Right lung (tissue), 10 donors: ENCODE data around the gene ENDOG. TPM values are rescaled to one million over a fixed set of nuclear protein-coding genes. Genes with fewer than 3 reads are reported as not detected.
"Not testable (repeated sequence)": the region's sequence is repeated elsewhere in the genome, so short reads cannot be mapped to it uniquely, and the experiment has no call there.

Experiments
- DNase-seq, 2 donors: peaks; one replicate each; pipeline ENCODE4 v3.0.0-alpha.2; 2013
- long read RNA-seq, 8 donors: transcript quantifications; one replicate each; lab custom pipeline, GENCODE V29; 2026
- polyA plus RNA-seq, 5 donors: library from polyadenylated mRNA; unstranded; fragments of 120-200 nt; gene quantifications; one replicate each; pipeline versions ENCODE4 v1.2.1 to v1.2.3, GENCODE V29; 2013; ENCODE audit warnings: inconsistent platforms in 1 of 5, low replicate concordance in 1 of 5; ENCODE audit not compliant: insufficient read length in 5 of 5, insufficient read depth in 1 of 5

The ENDOG gene
- 10 to 100 TPM in 1 of 5 donors, 1 to 10 TPM in 4; 2.7 to 12.8 (median 4.9) TPM for polyA plus RNA-seq
- long read RNA-seq, donor 1, transcript ENDOG-201 (3 exons, 1,172 nt) = major isoform, 18 of 31 reads
- long read RNA-seq, donor 1, partial matches to known transcripts = 13 of 31 reads
- long read RNA-seq, donor 1, other reads (novel, unspliced or antisense) = 0 of 31 reads
- long read RNA-seq, donor 2, partial matches to known transcripts = 0 of 4 reads
- long read RNA-seq, donor 2, other reads (novel, unspliced or antisense) = 0 of 4 reads
- long read RNA-seq, donor 3, transcript ENDOG-201 (3 exons, 1,172 nt) = major isoform, 17 of 17 reads
- long read RNA-seq, donor 3, partial matches to known transcripts = 0 of 17 reads
- long read RNA-seq, donor 3, other reads (novel, unspliced or antisense) = 0 of 17 reads
- long read RNA-seq, donor 4, transcript ENDOG-201 (3 exons, 1,172 nt) = major isoform, 6 of 6 reads
- long read RNA-seq, donor 4, partial matches to known transcripts = 0 of 6 reads
- long read RNA-seq, donor 4, other reads (novel, unspliced or antisense) = 0 of 6 reads
- long read RNA-seq, donor 5, transcript ENDOG-201 (3 exons, 1,172 nt) = major isoform, 21 of 45 reads
- long read RNA-seq, donor 5, partial matches to known transcripts = 24 of 45 reads
- long read RNA-seq, donor 5, other reads (novel, unspliced or antisense) = 0 of 45 reads
- long read RNA-seq, donor 6, transcript ENDOG-201 (3 exons, 1,172 nt) = major isoform, 14 of 26 reads
- long read RNA-seq, donor 6, partial matches to known transcripts = 7 of 26 reads
- long read RNA-seq, donor 6, other reads (novel, unspliced or antisense) = 5 of 26 reads
- long read RNA-seq, donor 7, transcript ENDOG-201 (3 exons, 1,172 nt) = major isoform, 12 of 12 reads
- long read RNA-seq, donor 7, partial matches to known transcripts = 0 of 12 reads
- long read RNA-seq, donor 7, other reads (novel, unspliced or antisense) = 0 of 12 reads
- long read RNA-seq, donor 8, transcript ENDOG-201 (3 exons, 1,172 nt) = major isoform, 5 of 5 reads
- long read RNA-seq, donor 8, partial matches to known transcripts = 0 of 5 reads
- long read RNA-seq, donor 8, other reads (novel, unspliced or antisense) = 0 of 5 reads

DNA sequence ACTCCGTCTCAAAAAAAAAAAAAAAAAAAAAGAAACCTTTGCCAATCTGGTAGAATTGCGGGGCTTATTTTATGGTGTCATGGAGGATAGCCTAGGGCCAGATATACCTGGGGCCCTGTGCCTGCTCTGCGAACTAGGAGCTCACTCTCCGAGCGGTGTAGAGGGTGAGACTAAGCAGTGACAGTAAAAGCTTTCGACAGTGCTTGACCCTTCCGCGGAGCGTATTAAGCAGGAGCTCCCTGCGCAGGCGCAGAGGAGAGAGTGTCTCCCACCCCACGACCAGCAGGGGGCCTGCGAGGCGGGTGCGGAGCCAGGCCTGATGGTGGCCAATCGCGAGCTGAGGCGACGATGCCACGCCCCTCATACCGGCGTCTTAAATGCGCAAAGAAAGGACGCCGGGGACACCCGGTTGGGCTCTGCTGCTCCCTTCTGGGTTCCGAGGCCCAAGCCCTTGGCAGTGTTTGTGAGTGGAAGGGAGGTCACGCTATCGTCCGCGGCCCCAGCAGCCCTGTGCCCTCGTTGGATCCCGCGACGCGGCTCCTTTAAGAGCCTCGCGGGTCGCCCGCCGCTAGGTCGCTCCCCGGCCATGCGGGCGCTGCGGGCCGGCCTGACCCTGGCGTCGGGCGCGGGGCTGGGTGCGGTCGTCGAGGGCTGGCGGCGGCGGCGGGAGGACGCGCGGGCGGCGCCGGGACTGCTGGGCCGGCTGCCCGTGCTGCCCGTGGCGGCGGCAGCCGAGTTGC lies at the start of gene ENDOG:
TSS of gene ENDOG (plus strand) at position 402 of the 740 bp plus-strand sequence. CDS start at position 587, 185 bp downstream.
- DNase-seq = peak; percentile 97 to 98

DNA sequence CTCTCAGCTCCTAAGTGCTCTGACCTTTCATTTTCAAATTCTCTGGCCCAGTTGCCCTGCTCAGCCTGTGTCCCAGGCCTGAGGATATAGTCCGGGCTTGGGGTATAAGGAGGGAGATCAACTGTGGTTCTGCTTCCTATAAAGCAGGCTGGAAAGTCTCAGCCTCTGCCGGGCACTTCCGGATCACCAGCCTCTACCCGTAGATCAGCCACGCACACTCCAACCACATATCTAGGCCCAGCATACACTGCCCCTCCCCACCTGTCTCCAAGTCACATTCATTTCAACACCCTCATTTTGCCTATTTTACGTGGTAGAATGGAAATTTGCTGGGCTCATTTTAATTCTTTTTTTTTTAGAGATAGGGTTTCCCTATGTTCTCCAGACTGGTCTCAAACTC lies 49.7 kb upstream of the ENDOG start:
- no peak for DNase-seq

GRCh38 chr9:128770286-128771030 lies 47.8 kb upstream of the ENDOG start:
- DNase-seq = no peak

DNA sequence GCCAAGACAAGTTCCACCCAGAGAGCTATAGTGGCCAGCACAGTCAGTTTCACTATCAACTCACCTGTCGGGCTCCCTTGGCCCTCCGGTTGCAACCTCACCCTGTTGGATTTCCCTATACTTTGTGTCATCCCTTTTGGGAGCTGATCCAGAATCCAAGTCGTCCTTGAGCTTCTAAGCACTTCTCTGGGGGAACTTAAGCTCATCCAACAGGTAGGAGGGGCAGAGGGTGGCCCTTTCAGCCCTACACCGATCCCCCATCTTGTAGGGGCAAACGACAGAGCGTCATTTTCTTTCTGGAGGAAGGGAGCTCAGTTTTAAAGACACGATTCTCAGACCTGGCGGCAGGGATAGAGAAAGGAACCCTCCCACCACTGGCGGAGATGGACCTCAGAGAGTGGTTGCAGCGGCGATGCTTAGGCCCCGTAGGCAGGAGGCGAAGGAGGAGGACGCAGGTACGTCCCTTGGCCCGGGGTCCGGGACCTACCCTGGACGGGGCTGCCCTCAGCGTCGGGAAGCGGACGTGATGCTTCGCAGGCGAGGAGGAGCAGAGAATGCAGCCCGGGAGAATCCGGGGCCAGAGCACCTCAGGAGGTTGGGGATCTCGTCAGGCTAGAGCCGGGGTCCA lies 47.1 kb upstream of the ENDOG start:
- peak in 1 of 2 donors; percentile 10 for DNase-seq

DNA sequence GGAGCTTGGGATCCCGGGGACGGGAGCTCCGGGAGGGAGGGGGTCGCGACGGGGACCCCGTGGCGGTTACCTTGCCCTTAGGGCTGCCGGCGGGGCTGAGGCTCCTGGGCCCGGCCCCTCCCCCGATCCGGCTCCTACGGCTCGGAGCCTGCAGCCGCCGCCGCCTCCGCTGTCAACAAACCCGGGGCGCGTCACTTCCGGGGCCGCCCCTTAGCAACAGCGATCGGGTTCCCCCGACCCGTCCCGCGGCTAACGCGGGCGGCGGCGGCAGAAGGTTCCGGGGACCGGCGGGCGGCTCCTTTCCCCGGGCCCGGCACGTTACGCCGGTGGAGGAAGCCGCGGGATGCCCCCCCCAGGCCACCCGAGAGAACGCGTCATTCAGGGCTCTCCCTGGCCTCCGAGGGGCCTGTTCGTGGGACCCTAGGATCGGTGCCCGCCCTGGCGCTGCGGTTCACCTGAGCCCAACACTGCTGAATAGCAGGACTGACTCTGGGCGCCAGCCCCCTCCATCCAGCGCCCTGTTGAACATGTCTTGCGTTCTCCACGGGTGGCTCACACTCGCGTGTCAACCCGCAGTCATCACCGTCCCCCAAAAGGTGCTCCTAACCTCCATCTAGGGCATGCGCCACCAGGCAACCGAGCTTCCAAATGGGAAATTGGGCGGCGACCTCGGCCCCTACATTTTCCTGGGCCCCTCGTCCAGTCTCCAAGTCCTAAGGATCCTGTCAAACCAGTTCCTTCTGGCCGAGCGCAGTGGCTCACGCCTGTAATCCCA lies 46.4 kb upstream of the ENDOG start, which contains the start of gene ZER1:
TSS of gene ZER1 (minus strand) at position 183 of the 775 bp plus-strand sequence. CDS start 16,362 bp downstream, outside the sequence.
- peak; percentile 87 to 89 for DNase-seq

- no peak for DNase-seq
Observed at GRCh38 chr9:128773049-128773448, 45.3 kb upstream of the ENDOG start.

DNA sequence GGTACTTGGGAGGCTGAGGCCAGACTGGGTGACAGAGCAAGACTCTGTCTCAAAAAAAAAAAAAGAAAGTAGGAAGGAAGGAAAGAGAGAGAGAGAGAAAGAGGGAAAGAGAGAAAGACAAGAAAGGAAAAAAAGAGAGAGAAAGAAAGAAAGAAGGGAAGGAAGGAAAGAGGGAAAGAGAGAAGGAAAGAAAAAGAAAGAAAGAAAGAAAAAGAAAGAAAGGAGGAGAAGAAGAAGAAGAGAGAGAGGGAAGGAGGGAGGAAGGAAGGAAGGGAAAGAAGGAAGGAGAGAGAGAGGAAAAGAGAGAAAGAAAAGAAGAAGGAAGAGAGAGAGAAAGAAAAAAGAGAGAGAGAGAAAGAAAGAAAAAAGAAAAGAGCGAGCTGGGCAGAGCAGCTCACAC lies 43.5 kb upstream of the ENDOG start:
- DNase-seq = no peak

- not testable (repeated sequence) for DNase-seq
Observed at GRCh38 chr9:128780093-128780492, 38.2 kb upstream of the ENDOG start.

GRCh38 chr9:128781187-128782070 lies 36.9 kb upstream of the ENDOG start:
- DNase-seq = no peak

- DNase-seq = no peak
Observed at GRCh38 chr9:128782669-128783068, 35.6 kb upstream of the ENDOG start.

- no peak for DNase-seq
Observed at GRCh38 chr9:128785427-128785826, 32.9 kb upstream of the ENDOG start.

DNA sequence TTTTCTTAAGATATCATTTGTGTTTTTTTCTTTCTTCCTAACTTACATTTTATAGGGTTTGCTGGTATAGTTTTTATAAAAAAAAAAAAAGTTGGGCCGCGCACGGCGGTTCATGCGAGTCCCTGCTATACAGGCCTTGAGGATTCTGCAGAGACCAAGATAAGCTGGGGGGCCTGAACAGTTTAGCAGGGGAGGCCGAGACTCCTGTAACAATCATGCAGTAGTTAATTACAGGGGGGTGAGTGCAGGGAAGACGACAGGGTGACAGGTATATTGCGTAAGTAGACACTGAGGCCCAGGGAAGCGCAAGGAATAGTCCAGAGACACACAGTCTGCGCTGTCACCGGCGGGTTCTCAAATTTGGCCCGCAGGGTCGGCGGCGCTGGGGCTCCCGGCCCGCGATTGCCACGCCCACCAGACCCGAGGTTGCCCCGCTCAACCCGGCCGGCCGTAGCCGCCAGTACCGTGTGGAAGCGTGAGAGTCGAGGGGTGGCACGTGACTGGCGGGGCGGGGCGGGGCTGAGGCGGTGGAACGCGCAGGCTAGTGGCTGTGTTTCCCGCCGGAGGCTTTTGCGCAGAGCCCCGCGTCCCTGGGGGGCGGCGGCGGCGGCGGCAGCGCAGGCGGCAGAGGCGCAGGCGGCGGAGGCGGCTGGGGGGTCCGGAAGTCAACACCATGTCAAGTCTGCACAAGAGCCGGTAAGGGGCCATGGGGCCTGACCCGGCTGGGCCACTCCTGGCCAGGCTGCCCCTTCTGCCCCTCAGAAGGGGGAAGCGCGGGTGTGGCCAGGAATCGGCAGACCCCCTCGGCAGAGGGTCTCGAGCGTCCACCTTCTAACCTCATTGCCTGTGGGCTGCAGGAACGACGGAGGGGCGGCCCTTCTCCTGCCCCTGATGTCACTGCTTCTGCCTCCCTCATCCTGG lies 31.4 kb upstream of the ENDOG start, which contains the start of gene TBC1D13:
TSS of gene TBC1D13 (plus strand) at position 573 of the 921 bp plus-strand sequence. CDS start at position 674, 101 bp downstream.
- DNase-seq = peak; percentile 58 to 74

DNA sequence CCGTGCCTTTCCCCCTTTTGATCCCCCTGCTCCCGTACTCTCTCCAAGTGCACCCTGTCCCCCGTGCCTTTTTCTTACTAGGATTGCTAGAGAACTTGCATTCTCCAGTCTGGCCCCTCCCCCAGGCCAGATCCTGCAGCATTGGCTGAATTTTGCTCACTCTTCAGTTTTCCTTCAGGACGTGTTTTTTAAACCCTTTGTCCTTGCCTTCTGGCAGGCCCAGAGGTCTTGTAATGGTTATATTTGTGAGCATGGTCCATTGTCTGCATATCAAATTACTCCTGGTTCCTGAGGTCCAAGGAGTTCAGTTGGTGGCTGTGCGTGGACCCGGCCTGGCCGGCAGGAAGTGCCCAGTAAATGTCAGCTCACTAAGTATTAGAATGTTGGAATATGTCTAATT lies 30.6 kb upstream of the ENDOG start:
- peak in 1 of 2 donors; percentile 8 for DNase-seq

DNA sequence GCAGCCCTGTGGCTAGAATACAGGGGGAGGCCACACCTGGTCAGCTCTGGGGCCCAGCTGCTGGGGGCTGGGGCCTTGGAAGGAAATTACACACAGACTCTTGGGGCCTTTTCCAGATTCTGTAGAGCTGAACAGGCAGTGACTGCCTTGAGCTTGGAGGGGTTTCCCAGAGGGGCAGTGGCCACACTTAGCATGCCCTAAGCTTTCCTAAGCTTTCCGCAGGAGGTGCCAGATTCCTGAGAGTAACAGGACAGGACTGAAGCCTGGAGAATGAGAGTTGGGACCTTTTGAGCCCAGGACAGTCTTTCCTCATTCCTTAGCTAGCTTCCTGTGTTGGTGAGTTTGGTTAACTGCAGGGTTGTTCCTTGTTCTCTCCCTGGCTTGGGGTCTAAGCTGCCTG lies 29.9 kb upstream of the ENDOG start:
- no peak for DNase-seq

GRCh38 chr9:128790536-128790935 lies 27.8 kb upstream of the ENDOG start:
- DNase-seq = no peak

DNA sequence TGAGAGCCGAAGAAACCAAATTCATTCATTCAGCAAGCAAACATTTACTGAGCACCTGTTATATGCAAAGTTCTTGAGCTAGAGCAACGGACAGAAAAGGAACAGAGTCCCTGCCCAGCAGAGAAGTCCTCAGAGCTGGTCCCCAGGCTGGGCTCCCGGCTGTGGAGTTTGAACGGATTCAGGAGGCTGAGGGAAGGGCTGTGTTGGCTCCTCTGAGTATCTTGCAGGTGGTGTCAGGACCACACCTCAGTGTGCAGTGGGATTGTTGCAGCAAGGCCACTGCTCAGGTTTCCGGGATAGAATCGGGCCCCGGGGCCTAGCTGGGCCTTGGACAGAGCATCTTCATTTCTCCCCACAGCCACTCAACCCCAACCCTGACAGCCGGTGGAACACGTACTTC lies 26.2 kb upstream of the ENDOG start:
- DNase-seq = no peak
